GM12878 (cell line): ENCODE data around the gene FOXP1. TPM values are rescaled to one million over a fixed set of nuclear protein-coding genes. Genes with fewer than 3 reads are reported as not detected.

Experiments used
- ATAC-seq: fragments of 200-7000 bp; cut with Tn5 transposase; 3 replicates; pipeline ENCODE4 v1.9.1; 2020; ENCODE audit warnings: mild to moderate bottlenecking, moderate library complexity
- BruUV-seq: library from RNA; stranded (reverse); fragments of 400-500 nt; replicated peaks from 2 replicates; lab custom pipeline; 2021; lab: Mats Ljungman, UMichigan
- CTCF ChIA-PET: fragments of 300-600 bp; sonication (Branson Sonifier 250); formaldehyde crosslinking; extraction: SDS; loops from one replicate; lab custom pipeline; 2021; ENCODE audit warnings: inconsistent platforms; lab: Yijun Ruan, JAX
- POLR2A ChIA-PET: fragments of 350-600 bp; formaldehyde crosslinking; extraction: SDS; loops from one replicate; lab custom pipeline; 2021; ENCODE audit warnings: inconsistent platforms; lab: Charles Lee
- RAD21 ChIA-PET: fragments of 300-600 bp; sonication (Branson Sonifier 250); formaldehyde crosslinking; loops from one replicate; lab custom pipeline; 2023; ENCODE audit warnings: antibody characterized with exemption; ENCODE audit not compliant: unreplicated experiment; lab: Charles Lee
- SMC1A ChIA-PET: fragments of 300-600 bp; sonication (Branson Sonifier 250); formaldehyde crosslinking; loops from one replicate; lab custom pipeline; 2023; ENCODE audit not compliant: unreplicated experiment, uncharacterized antibody; lab: Charles Lee
- DNase-seq: peaks from one replicate; pipeline ENCODE4 v3.0.0-alpha.2; 2011; ENCODE audit warnings: low read depth, low spot score
- FAIRE-seq: peaks from 3 replicates; lab custom pipeline; 2011; peaks lifted over from hg19 to GRCh38; lab: Jason Lieb, UNC
- H2AFZ ChIP-seq: 2 replicates; pipeline ENCODE4 v1.6.0; 2011; ENCODE audit warnings: low read depth, low read length, control low read depth; ENCODE audit not compliant: control insufficient read depth
- H3K27ac ChIP-seq: 2 replicates; pipeline ENCODE4 v1.5.1; 2011; ENCODE audit warnings: control low read depth; ENCODE audit not compliant: control insufficient read depth, insufficient read depth
- H3K27me3 ChIP-seq, 2 experiments: replicated peaks in 1 of 2; 2 replicates each; pipeline versions ENCODE4 v1.6.0 to v1.6.1; 2011; ENCODE audit warnings: low read length in 1 of 2; ENCODE audit not compliant: control insufficient read depth in 2 of 2, insufficient read depth in 2 of 2
- H3K36me3 ChIP-seq, 2 experiments: 2 replicates each; pipeline ENCODE4 v1.5.1; 2011; ENCODE audit warnings: low read length in 1 of 2; ENCODE audit not compliant: control insufficient read depth in 2 of 2, insufficient read depth in 2 of 2
- H3K4me1 ChIP-seq: 2 replicates; pipeline ENCODE4 v1.6.1; 2011; ENCODE audit warnings: mild to moderate bottlenecking, low read length, moderate library complexity, mixed read lengths; ENCODE audit not compliant: control insufficient read depth, insufficient read depth
- H3K4me2 ChIP-seq: 2 replicates; pipeline ENCODE4 v1.6.0; 2011; ENCODE audit warnings: control low read depth; ENCODE audit not compliant: control insufficient read depth, insufficient read depth
- H3K4me3 ChIP-seq: fragments of 200-600 bp; sonication (generic); 2 replicates; pipeline ENCODE4 v1.5.1; 2016
- H3K79me2 ChIP-seq: 2 replicates; pipeline ENCODE4 v1.6.0; 2011; ENCODE audit warnings: low read length; ENCODE audit not compliant: control insufficient read depth, insufficient read depth
- H3K9ac ChIP-seq: 2 replicates; pipeline ENCODE4 v1.8.0; 2011; ENCODE audit warnings: low read length, control low read depth, mixed read lengths; ENCODE audit not compliant: control insufficient read depth, insufficient read depth
- H3K9me3 ChIP-seq: replicated peaks from 3 replicates; pipeline ENCODE4 v1.5.1; 2011; ENCODE audit warnings: mild to moderate bottlenecking, low read length; ENCODE audit not compliant: control insufficient read depth, insufficient read depth
- H4K20me1 ChIP-seq: 2 replicates; pipeline ENCODE4 v1.6.0; 2011; ENCODE audit not compliant: control insufficient read depth, insufficient read depth
- CREM ChIP-seq: IDR thresholded peaks from 2 replicates; pipeline ENCODE4 v1.6.1; 2014; ENCODE audit warnings: antibody characterized with exemption, low read depth
- DPF2 ChIP-seq: fragments of 450-650 bp; IDR thresholded peaks from 2 replicates; pipeline ENCODE4 v1.6.1; 2017; ENCODE audit warnings: mild to moderate bottlenecking
- ESRRA ChIP-seq: IDR thresholded peaks from 2 replicates; pipeline ENCODE4 v1.6.1; 2012; ENCODE audit warnings: mild to moderate bottlenecking, low read length, improper control_type of control experiment
- IKZF1 ChIP-seq: fragments of 450-650 bp; conservative IDR thresholded peaks from 2 replicates; pipeline ENCODE4 v1.6.1; 2017; ENCODE audit warnings: antibody characterized with exemption, mild to moderate bottlenecking
- MEF2B ChIP-seq: fragments of 450-650 bp; IDR thresholded peaks from 2 replicates; pipeline ENCODE4 v1.6.1; 2018; ENCODE audit warnings: mild to moderate bottlenecking, moderate library complexity; ENCODE audit not compliant: partially characterized antibody, poor library complexity, severe bottlenecking
- TBL1XR1 ChIP-seq: IDR thresholded peaks from 2 replicates; pipeline ENCODE4 v1.6.1; 2012; ENCODE audit warnings: low read depth, low read length, improper control_type of control experiment
- YBX1 ChIP-seq: fragments of 450-650 bp; IDR thresholded peaks from 2 replicates; pipeline ENCODE4 v1.6.1; 2016; ENCODE audit warnings: antibody characterized with exemption
- ZSCAN29 ChIP-seq: fragments of 450-650 bp; IDR thresholded peaks from 2 replicates; pipeline ENCODE4 v1.6.1; 2017; ENCODE audit warnings: mild to moderate bottlenecking, moderate library complexity
- WGBS: methylation state at CpG from one replicate; pipeline ENCODE4 v1.1.6; 2016; ENCODE audit warnings: low lambda C conversion rate; ENCODE audit not compliant: insufficient replicate concordance, insufficient coverage; ENCODE audit errors: missing lambda C conversion rate; 5-methylcytosine and 5-hydroxymethylcytosine counted together
- in situ Hi-C: fragments of 300-500 bp; cut with MboI; formaldehyde crosslinking; loops from 9 replicates; pipeline ENCODE4 v1.14.3; 2018; ENCODE audit warnings: mixed read lengths
- intact Hi-C: fragments of 100-400 bp; cut with micrococcal nuclease; formaldehyde crosslinking; loops from one replicate; pipeline ENCODE4 v1.14.2; 2022; ENCODE audit not compliant: unreplicated experiment
- polyA plus RNA-seq, 11 experiments: library from polyadenylated mRNA; depleted of rRNA in 4 of 11; unstranded in 6 of 11; stranded (reverse) in 5 of 11; fragments of >200 nt; fragmentation: Nextera tagmentation in 4 of 11; fragmentation: Illumina TruSeq in 1 of 11; extraction: Ambion mirVana in 4 of 11; extraction: Trizol in 1 of 11; gene quantifications; 1 replicate in 1 of 11; 2 replicates in 10 of 11; pipeline versions ENCODE4 v1.2.1 to v1.2.3, GENCODE V29; 2011 to 2016; ENCODE audit warnings: inconsistent platforms in 2 of 11, missing spikeins in 2 of 11, low read depth in 1 of 11
- total RNA-seq, 4 experiments: library from RNA; depleted of rRNA in 3 of 4; stranded (reverse); fragments of >200 nt in 3 of 4; fragmentation: Illumina TruSeq in 1 of 4; extraction: Trizol in 1 of 4; gene quantifications; 2 replicates each; pipeline versions ENCODE4 v1.2.1 to v1.2.3, GENCODE V29; 2013 to 2021
- TF ChIP-seq, protein P1 (sequence below): IDR thresholded peaks from 2 replicates; pipeline ENCODE4 v1.6.1; 2011; ENCODE audit warnings: low read depth, low read length, improper control_type of control experiment, borderline replicate concordance
- TF ChIP-seq, protein P2 (sequence below): fragments of 150-350 bp; IDR thresholded peaks from 2 replicates; pipeline ENCODE4 v1.6.1; 2016; ENCODE audit warnings: low read depth, low read length
- TF ChIP-seq, protein P3 (sequence below): fragments of 450-650 bp; formaldehyde crosslinking; IDR thresholded peaks from 2 replicates; pipeline ENCODE4 v1.4.0; 2020; ENCODE audit warnings: mild to moderate bottlenecking, moderate library complexity
- TF ChIP-seq, protein P4 (sequence below): fragments of 450-650 bp; IDR thresholded peaks from 2 replicates; pipeline ENCODE4 v1.6.1; 2018; ENCODE audit warnings: mild to moderate bottlenecking, low read depth, moderate library complexity; ENCODE audit not compliant: partially characterized antibody

FOXP1 gene
- total and polyA plus RNA-seq, 10 of the 15 experiments (the other 5 are each of a cell fraction or from before 2014, with no cell fraction given), result 0.05 to 1.6 (median 0.20) TPM; not detected in 1

DNA sequence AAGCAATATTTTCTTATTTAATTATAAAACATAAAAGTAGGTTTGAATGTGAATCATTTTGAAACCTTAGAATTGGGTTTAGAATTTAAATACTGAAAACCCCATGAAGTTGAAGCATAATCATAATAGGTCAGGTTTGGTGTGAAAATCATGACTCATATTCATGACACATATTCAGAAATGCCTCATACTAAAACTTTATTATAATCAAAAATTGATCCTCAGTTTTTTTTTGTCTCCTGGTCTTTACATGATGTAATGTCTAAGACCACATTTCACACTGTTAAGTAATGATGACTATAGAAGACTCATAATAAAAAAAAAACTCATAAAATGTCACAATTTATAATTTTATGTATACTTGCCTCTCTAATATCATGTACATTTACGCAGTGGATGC is 190.4 kb downstream of the FOXP1 start (continued):
- TF ChIP-seq, protein P1, sequence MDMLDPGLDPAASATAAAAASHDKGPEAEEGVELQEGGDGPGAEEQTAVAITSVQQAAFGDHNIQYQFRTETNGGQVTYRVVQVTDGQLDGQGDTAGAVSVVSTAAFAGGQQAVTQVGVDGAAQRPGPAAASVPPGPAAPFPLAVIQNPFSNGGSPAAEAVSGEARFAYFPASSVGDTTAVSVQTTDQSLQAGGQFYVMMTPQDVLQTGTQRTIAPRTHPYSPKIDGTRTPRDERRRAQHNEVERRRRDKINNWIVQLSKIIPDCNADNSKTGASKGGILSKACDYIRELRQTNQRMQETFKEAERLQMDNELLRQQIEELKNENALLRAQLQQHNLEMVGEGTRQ, result no peak
- TF ChIP-seq ESRRA (no peak), TBL1XR1 (no peak)
- TF ChIP-seq, protein P2, sequence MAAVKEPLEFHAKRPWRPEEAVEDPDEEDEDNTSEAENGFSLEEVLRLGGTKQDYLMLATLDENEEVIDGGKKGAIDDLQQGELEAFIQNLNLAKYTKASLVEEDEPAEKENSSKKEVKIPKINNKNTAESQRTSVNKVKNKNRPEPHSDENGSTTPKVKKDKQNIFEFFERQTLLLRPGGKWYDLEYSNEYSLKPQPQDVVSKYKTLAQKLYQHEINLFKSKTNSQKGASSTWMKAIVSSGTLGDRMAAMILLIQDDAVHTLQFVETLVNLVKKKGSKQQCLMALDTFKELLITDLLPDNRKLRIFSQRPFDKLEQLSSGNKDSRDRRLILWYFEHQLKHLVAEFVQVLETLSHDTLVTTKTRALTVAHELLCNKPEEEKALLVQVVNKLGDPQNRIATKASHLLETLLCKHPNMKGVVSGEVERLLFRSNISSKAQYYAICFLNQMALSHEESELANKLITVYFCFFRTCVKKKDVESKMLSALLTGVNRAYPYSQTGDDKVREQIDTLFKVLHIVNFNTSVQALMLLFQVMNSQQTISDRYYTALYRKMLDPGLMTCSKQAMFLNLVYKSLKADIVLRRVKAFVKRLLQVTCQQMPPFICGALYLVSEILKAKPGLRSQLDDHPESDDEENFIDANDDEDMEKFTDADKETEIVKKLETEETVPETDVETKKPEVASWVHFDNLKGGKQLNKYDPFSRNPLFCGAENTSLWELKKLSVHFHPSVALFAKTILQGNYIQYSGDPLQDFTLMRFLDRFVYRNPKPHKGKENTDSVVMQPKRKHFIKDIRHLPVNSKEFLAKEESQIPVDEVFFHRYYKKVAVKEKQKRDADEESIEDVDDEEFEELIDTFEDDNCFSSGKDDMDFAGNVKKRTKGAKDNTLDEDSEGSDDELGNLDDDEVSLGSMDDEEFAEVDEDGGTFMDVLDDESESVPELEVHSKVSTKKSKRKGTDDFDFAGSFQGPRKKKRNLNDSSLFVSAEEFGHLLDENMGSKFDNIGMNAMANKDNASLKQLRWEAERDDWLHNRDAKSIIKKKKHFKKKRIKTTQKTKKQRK, result no peak

DNA sequence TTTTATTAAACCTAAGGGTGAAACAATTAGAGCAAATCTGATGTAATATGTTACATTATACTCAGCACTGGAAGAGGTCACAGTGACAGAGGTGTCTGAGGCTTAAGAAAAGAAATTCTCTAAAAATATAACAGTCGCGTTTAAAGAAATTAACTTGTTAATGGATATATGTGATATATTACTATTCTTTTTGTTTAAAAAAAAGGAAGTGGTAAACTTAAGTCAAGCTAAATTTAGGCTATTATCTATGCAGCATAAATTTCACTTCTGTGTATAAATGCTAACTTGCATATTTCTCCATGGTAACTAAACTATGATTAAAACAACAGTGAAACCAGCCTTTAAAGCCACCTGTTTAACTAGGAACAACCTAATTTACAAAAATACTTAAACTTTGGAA is 191.3 kb downstream of the FOXP1 start:
- H4K20me1 ChIP-seq, result no peaks in the 10 kb centered on the region
- H2AFZ ChIP-seq, result no peak overlapping the region
- peaks cover 27% of the 10 kb centered on the region for H3K4me1 ChIP-seq
- FAIRE-seq (peak; percentile 41), ATAC-seq (peak; percentile 90), DNase-seq (no peak)
- in situ Hi-C loops, result loop anchor here (10.0 kb wide), 1 partner anchor 307 kb away; no protein-coding TSS in a partner anchor
- H3K27me3 ChIP-seq, result no peaks in the 10 kb centered on the region
- no peak overlapping the region for H3K9ac ChIP-seq
- SMC1A ChIA-PET, result interaction anchor here (1.0 to 2.1 kb wide), 4 partner anchors 15 to 33 kb away, joined by 3 to 6 read pairs (median 4); no protein-coding TSS in a partner anchor
- 17% methylated on average over 2 of the region's 2 CpGs for WGBS
- no peaks in the 10 kb centered on the region for H3K36me3 ChIP-seq
- no peaks in the 10 kb centered on the region for H3K79me2 ChIP-seq
- H3K4me3 ChIP-seq, result no peak overlapping the region
- H3K27ac ChIP-seq, result peak overlapping the region; percentile 61; the same call in 1 of the 2 replicates
- H3K4me2 ChIP-seq, result peak overlapping the region; percentile 70
- RAD21 ChIA-PET, result interaction anchor here (1.7 kb wide), 1 partner anchor 19 kb away, joined by 3 read pairs; no protein-coding TSS in a partner anchor
- CTCF ChIA-PET, result no interaction called here
- BruUV-seq, result no TSS peak
- POLR2A ChIA-PET, result no interaction called here
- no peaks in the 10 kb centered on the region for H3K9me3 ChIP-seq
- intact Hi-C loops, result loop anchor here (2.0 to 5.0 kb wide), 2 partner anchors 305 to 380 kb away; no protein-coding TSS in a partner anchor
- peak; percentile 53 for TF ChIP-seq IKZF1
- TF ChIP-seq YBX1, result no peak
- TF ChIP-seq, protein P3, sequence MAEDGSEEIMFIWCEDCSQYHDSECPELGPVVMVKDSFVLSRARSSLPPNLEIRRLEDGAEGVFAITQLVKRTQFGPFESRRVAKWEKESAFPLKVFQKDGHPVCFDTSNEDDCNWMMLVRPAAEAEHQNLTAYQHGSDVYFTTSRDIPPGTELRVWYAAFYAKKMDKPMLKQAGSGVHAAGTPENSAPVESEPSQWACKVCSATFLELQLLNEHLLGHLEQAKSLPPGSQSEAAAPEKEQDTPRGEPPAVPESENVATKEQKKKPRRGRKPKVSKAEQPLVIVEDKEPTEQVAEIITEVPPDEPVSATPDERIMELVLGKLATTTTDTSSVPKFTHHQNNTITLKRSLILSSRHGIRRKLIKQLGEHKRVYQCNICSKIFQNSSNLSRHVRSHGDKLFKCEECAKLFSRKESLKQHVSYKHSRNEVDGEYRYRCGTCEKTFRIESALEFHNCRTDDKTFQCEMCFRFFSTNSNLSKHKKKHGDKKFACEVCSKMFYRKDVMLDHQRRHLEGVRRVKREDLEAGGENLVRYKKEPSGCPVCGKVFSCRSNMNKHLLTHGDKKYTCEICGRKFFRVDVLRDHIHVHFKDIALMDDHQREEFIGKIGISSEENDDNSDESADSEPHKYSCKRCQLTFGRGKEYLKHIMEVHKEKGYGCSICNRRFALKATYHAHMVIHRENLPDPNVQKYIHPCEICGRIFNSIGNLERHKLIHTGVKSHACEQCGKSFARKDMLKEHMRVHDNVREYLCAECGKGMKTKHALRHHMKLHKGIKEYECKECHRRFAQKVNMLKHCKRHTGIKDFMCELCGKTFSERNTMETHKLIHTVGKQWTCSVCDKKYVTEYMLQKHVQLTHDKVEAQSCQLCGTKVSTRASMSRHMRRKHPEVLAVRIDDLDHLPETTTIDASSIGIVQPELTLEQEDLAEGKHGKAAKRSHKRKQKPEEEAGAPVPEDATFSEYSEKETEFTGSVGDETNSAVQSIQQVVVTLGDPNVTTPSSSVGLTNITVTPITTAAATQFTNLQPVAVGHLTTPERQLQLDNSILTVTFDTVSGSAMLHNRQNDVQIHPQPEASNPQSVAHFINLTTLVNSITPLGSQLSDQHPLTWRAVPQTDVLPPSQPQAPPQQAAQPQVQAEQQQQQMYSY (CRISPR knock-in tag), result no peak
- TF ChIP-seq, protein P4, sequence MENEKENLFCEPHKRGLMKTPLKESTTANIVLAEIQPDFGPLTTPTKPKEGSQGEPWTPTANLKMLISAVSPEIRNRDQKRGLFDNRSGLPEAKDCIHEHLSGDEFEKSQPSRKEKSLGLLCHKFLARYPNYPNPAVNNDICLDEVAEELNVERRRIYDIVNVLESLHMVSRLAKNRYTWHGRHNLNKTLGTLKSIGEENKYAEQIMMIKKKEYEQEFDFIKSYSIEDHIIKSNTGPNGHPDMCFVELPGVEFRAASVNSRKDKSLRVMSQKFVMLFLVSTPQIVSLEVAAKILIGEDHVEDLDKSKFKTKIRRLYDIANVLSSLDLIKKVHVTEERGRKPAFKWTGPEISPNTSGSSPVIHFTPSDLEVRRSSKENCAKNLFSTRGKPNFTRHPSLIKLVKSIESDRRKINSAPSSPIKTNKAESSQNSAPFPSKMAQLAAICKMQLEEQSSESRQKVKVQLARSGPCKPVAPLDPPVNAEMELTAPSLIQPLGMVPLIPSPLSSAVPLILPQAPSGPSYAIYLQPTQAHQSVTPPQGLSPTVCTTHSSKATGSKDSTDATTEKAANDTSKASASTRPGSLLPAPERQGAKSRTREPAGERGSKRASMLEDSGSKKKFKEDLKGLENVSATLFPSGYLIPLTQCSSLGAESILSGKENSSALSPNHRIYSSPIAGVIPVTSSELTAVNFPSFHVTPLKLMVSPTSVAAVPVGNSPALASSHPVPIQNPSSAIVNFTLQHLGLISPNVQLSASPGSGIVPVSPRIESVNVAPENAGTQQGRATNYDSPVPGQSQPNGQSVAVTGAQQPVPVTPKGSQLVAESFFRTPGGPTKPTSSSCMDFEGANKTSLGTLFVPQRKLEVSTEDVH, result peak; percentile 44
- peak; percentile 96 for TF ChIP-seq MEF2B
- TF ChIP-seq CREM, result peak; percentile 69
- TF ChIP-seq DPF2, result peak; percentile 80
- no peak for TF ChIP-seq ZSCAN29
